Body of pancreas (tissue), 4 donors: ENCODE data around the gene PCBD2.

Experiments used
- POLR2A ChIP-seq, 3 donors: fragments of 450-650 bp; IDR thresholded peaks; one replicate each; pipeline ENCODE4 v1.6.1; 2016; ENCODE audit warnings: antibody characterized with exemption in 3 of 3, mild to moderate bottlenecking in 2 of 3
- TF ChIP-seq, protein P1 (sequence below), 7 experiments: fragments of 450-650 bp in 4 of 7; fragments of 200-600 bp in 3 of 7; sonication (generic) in 3 of 7; IDR thresholded peaks; one replicate each; pipeline ENCODE4 v1.5.1; 2016 to 2019; ENCODE audit warnings: antibody characterized with exemption in 7 of 7

- TF ChIP-seq, protein P1, sequence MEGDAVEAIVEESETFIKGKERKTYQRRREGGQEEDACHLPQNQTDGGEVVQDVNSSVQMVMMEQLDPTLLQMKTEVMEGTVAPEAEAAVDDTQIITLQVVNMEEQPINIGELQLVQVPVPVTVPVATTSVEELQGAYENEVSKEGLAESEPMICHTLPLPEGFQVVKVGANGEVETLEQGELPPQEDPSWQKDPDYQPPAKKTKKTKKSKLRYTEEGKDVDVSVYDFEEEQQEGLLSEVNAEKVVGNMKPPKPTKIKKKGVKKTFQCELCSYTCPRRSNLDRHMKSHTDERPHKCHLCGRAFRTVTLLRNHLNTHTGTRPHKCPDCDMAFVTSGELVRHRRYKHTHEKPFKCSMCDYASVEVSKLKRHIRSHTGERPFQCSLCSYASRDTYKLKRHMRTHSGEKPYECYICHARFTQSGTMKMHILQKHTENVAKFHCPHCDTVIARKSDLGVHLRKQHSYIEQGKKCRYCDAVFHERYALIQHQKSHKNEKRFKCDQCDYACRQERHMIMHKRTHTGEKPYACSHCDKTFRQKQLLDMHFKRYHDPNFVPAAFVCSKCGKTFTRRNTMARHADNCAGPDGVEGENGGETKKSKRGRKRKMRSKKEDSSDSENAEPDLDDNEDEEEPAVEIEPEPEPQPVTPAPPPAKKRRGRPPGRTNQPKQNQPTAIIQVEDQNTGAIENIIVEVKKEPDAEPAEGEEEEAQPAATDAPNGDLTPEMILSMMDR (IDR thresholded peaks at IDR 0.05): no peak
- no peak for TF ChIP-seq POLR2A (IDR thresholded peaks at IDR 0.05)
These were observed 27.6 kb downstream of the PCBD2 start for GRCh38 chr5:134932508-134932907.
